ENCODE measurements around the gene SBSN.

Gene SBSN

GRCh38 chr19:35554076-35554475, 26.0 kb upstream of the SBSN start:
- no peak for TF ChIP-seq USF1 (IDR thresholded peaks at IDR 0.05)
- no peak for TF ChIP-seq TCF12 (IDR thresholded peaks at IDR 0.05; ENCODE audit: low read depth)
- no peak for TF ChIP-seq FOXM1 (IDR thresholded peaks at IDR 0.05; ENCODE audit: borderline replicate concordance, low read depth)
- no peak for TF ChIP-seq YY1 (IDR thresholded peaks at IDR 0.05; ENCODE audit: low read depth)
- TF ChIP-seq ZBTB7A (IDR thresholded peaks at IDR 0.05; ENCODE audit: low read depth) = no peak
- no peak for TF ChIP-seq CEBPB (IDR thresholded peaks at IDR 0.05)
- TF ChIP-seq REST (IDR thresholded peaks at IDR 0.05; ENCODE audit: low read depth) = no peak

GRCh38 chr19:35553385-35554000, 25.4 kb upstream of the SBSN start:
- TF ChIP-seq FOXM1 (IDR thresholded peaks at IDR 0.05; ENCODE audit: borderline replicate concordance, low read depth) = no peak
- no peak for TF ChIP-seq TAF1 (IDR thresholded peaks at IDR 0.05; ENCODE audit: low read depth)
- no peak for TF ChIP-seq USF1 (IDR thresholded peaks at IDR 0.05)
- TF ChIP-seq TCF12 (IDR thresholded peaks at IDR 0.05; ENCODE audit: low read depth) = no peak
- TF ChIP-seq CREB1 (IDR thresholded peaks at IDR 0.05; ENCODE audit: low read depth) = no peak
- no peak for TF ChIP-seq YY1 (IDR thresholded peaks at IDR 0.05; ENCODE audit: low read depth)
- no peak for TF ChIP-seq EGR1 (IDR thresholded peaks at IDR 0.05)
- TF ChIP-seq NFIC (IDR thresholded peaks at IDR 0.05) = no peak
- TF ChIP-seq REST (IDR thresholded peaks at IDR 0.05; ENCODE audit: low read depth) = no peak
- no peak for TF ChIP-seq ZBTB7A (IDR thresholded peaks at IDR 0.05; ENCODE audit: low read depth)
- no peak for TF ChIP-seq EP300 (IDR thresholded peaks at IDR 0.05; ENCODE audit: borderline replicate concordance)
- TF ChIP-seq RAD21 (IDR thresholded peaks at IDR 0.05; ENCODE audit: low read depth) = no peak
- TF ChIP-seq MAX (IDR thresholded peaks at IDR 0.05) = no peak
- no peak for TF ChIP-seq TEAD4 (IDR thresholded peaks at IDR 0.05)
- no peak for TF ChIP-seq CEBPB (IDR thresholded peaks at IDR 0.05)

- no peak for TF ChIP-seq MAX (IDR thresholded peaks at IDR 0.05)
- no peak for TF ChIP-seq TCF12 (IDR thresholded peaks at IDR 0.05; ENCODE audit: low read depth)
- TF ChIP-seq ZBTB7A (IDR thresholded peaks at IDR 0.05; ENCODE audit: low read depth) = no peak
- no peak for TF ChIP-seq REST (IDR thresholded peaks at IDR 0.05; ENCODE audit: low read depth)
- TF ChIP-seq EP300 (IDR thresholded peaks at IDR 0.05; ENCODE audit: borderline replicate concordance) = no peak
- TF ChIP-seq FOXM1 (IDR thresholded peaks at IDR 0.05; ENCODE audit: borderline replicate concordance, low read depth) = no peak
- TF ChIP-seq RAD21 (IDR thresholded peaks at IDR 0.05; ENCODE audit: low read depth) = no peak
- TF ChIP-seq CEBPB (IDR thresholded peaks at IDR 0.05) = no peak
- TF ChIP-seq CREB1 (IDR thresholded peaks at IDR 0.05; ENCODE audit: low read depth) = no peak
- no peak for TF ChIP-seq EGR1 (IDR thresholded peaks at IDR 0.05)
- no peak for TF ChIP-seq TEAD4 (IDR thresholded peaks at IDR 0.05)
- no peak for TF ChIP-seq USF1 (IDR thresholded peaks at IDR 0.05)
- TF ChIP-seq NFIC (IDR thresholded peaks at IDR 0.05) = no peak
- TF ChIP-seq YY1 (IDR thresholded peaks at IDR 0.05; ENCODE audit: low read depth) = no peak
- no peak for TF ChIP-seq TAF1 (IDR thresholded peaks at IDR 0.05; ENCODE audit: low read depth)
Measured at GRCh38 chr19:35552534-35553384, 24.6 kb upstream of the SBSN start.
